Retinal pigment epithelial cell (primary cell): Measurements from ENCODE around the gene NOL6.
A peak's percentile ranks its signal among the peaks of the same experiment; 100 is the strongest.

Experiments
- DNase-seq: peaks from one replicate; pipeline ENCODE4 v3.0.0-alpha.2; 2010; ENCODE audit warnings: low read depth
- H3K4me3 ChIP-seq: 2 replicates; pipeline ENCODE4 v1.5.1; 2011; ENCODE audit warnings: mild to moderate bottlenecking, low read length, control low read depth, moderate library complexity
- TF ChIP-seq, protein P1 (sequence below): conservative IDR thresholded peaks from 2 replicates; pipeline ENCODE4 v1.5.1; 2011; ENCODE audit warnings: low read depth, low read length, control low read depth, inconsistent platforms

Gene NOL6

DNA sequence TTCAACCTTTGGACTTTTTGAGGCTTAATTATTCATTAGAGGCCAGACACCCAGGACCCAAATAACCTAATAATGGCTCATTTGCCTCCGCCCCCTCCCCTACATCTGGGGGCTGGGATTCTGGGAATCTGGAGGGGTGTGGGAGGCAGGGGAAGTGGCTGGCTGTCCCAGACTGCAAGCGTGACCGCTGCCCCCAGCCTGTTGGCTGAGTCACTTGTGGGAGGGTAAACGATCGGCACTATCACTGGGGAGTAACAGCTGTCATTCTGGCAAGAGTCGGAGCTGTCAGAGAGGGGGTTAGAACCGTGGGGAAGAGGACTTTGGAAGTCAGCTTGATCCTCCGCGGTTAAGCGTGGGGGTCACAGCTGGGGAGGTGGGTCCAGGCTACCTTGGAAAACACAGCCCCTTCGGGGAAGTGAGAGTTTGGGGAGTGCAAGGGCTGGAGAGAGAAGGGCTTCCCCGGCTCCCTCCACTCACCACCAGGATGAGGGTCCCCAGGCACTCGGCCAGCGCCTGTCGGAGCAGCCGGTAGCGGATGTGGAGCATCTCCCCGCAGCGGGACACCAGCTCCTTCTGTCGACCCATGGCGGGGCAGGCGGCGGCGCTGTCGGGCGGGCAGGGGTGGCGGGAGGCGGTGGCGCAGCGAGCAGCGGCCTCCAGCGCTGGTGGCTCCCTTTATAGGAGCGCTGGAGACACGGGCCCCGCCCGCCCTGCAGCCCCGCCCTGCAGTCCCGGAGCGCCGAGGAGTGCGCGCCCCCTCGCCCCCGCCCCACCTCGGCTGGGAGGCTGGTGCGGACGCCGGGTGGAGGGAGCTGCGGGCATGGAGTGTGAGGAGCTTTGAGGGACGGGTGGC is 26.6 kb downstream of the NOL6 start, which contains the start of gene AQP3:
Gene AQP3, minus strand, starts transcription at position 648 of the 853 bp plus-strand sequence. Its CDS starts 63 bp downstream, at position 585.
- TF ChIP-seq, protein P1, sequence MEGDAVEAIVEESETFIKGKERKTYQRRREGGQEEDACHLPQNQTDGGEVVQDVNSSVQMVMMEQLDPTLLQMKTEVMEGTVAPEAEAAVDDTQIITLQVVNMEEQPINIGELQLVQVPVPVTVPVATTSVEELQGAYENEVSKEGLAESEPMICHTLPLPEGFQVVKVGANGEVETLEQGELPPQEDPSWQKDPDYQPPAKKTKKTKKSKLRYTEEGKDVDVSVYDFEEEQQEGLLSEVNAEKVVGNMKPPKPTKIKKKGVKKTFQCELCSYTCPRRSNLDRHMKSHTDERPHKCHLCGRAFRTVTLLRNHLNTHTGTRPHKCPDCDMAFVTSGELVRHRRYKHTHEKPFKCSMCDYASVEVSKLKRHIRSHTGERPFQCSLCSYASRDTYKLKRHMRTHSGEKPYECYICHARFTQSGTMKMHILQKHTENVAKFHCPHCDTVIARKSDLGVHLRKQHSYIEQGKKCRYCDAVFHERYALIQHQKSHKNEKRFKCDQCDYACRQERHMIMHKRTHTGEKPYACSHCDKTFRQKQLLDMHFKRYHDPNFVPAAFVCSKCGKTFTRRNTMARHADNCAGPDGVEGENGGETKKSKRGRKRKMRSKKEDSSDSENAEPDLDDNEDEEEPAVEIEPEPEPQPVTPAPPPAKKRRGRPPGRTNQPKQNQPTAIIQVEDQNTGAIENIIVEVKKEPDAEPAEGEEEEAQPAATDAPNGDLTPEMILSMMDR, result peak; percentile 34
- DNase-seq, result no peak
- H3K4me3 ChIP-seq, result peak within 1 kb of the TSS; percentile 39

DNA sequence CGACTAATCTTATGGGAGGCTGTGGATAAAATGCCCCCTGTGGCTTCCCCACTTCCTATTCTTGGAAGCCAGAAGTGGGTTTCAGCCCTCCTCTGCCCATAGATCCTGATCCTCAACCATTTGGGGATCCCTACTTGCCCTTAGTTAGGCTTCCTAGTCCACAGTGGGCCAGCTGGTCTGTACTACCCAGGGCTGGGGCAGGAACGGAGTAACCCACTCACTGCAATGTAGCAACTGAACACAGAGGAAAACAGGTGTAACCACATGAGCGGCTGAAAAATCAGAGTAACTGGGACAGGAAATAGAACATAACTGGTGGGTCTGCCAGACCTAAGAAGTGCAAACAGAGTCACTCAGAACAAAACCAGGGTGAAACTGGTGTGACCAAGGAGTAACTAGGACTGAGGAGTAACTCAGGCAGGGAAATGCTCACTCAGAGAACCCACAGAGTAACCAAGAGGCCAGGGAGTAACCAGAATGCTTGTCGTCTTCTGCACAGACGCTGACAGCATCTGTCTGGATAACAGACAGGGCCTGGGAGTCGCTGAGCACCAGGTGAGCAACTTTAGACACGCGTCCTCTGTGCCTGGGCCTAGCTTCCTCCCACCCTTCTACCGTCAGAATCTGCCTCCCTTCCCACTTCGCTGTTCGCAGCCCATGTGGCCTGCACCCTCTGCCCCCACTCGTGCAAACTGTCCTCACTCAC is 27.3 kb downstream of the NOL6 start:
- TF ChIP-seq, protein P1, result no peak
- no peak overlapping the region for H3K4me3 ChIP-seq
- no peak for DNase-seq

GRCh38 chr9:33445389-33446239 is 28.1 kb downstream of the NOL6 start:
- TF ChIP-seq, protein P1, result no peak
- DNase-seq, result no peak
- H3K4me3 ChIP-seq, result no peak overlapping the region

GRCh38 chr9:33443464-33444154 is 30.1 kb downstream of the NOL6 start:
- no peak for DNase-seq
- H3K4me3 ChIP-seq, result no peak overlapping the region
- TF ChIP-seq, protein P1, result no peak

DNA sequence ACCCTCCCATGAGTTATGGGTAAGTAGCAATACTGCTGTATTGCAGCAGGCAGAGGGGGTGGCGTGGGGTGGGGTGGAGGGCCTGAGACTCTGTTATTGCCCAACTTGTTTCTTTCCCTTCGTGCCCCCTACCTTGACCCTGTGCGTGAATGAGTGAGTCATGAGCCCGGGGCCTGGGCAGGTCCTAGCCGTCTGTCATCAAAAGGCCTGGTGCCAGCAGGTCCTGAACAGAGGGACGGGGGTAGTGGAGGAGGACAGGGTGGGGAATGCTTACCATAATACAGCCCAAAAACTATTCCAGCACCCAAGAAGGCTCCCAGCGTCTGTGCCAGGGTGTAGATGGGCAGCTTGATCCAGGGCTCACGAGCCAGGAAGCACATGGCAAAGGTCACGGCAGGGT is 30.7 kb downstream of the NOL6 start:
- TF ChIP-seq, protein P1, result no peak
- H3K4me3 ChIP-seq, result no peak overlapping the region
- DNase-seq, result peak; percentile 8

DNA sequence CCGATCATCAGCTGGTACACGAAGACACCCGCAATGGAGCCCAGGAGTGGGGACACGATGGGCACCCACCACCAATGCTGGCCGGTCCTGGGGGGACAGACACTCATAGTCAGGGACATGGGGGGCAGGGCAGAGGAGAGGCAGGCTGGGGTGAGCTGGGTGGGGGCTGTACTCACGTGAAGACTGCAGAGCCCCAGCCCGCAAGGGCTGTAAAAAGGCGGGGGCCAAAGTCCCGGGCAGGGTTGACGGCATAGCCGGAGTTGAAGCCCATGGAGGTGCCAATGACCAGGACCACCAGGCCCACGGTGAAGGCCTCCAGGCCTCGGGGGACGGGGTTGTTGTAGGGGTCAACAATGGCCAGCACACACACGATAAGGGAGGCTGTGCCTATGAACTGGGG is 31.6 kb downstream of the NOL6 start:
- TF ChIP-seq, protein P1, result no peak
- H3K4me3 ChIP-seq, result no peak overlapping the region
- DNase-seq, result no peak
